NT2/D1 (cell line): ENCODE results near the gene FAM13A.

ENCODE experiments used
- SUZ12 ChIP-seq: IDR thresholded peaks from 2 replicates; pipeline ENCODE4 v1.6.1; 2011; ENCODE audit not compliant: insufficient read length, insufficient read depth; ENCODE audit errors: extremely low read depth
- YY1 ChIP-seq: IDR thresholded peaks from 2 replicates; pipeline ENCODE4 v1.6.1; 2011; ENCODE audit not compliant: insufficient read length, insufficient read depth
- ZNF274 ChIP-seq: IDR thresholded peaks from 2 replicates; pipeline ENCODE4 v1.6.1; 2011; ENCODE audit warnings: mild to moderate bottlenecking, low read depth, low read length

DNA sequence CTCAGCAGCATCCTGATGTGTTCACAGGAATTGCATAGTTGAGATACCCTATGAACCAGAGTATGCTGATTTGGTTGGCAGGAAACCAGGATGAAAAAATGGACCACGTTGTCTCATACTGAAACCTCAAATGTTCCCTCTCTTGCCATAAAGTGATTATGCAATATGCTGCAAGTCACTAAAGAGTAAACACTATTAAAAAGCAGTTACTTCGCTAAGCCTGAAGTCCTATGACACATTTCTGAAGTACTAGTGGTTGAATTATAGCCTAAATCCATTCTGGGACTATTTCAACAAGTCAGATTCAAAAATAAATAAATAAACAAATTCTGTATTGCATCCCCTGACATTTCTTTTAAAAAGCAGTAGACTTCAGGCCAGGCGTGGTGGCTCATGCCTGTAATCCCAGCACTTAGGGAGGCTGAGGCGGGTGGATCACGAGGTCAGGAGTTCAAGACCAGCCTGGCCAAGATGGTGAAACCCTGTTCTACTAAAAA, 253.3 kb downstream of the FAM13A start:
- TF ChIP-seq SUZ12 (no peak), ZNF274 (no peak), YY1 (no peak)
